ENCODE results near the gene KCNJ5.

The KCNJ5 gene

GRCh38 chr11:128892866-128893565, 1.9 kb downstream of the KCNJ5 start:
- no peak for DNase-seq (ENCODE audit: low read depth)
- no peak overlapping the region for H3K4me3 ChIP-seq (ENCODE audit: low read depth, low read length)

GRCh38 chr11:128893578-128894285, 2.6 kb downstream of the KCNJ5 start:
- DNase-seq (ENCODE audit: low read depth), result no peak
- H3K4me3 ChIP-seq (ENCODE audit: low read depth, low read length), result no peak overlapping the region

- no peak overlapping the region for H3K4me3 ChIP-seq (ENCODE audit: low read depth, low read length)
- no peak for DNase-seq (ENCODE audit: low read depth)
Measured at GRCh38 chr11:128894286-128894681, 3.1 kb downstream of the KCNJ5 start.

- H3K4me3 ChIP-seq (ENCODE audit: low read depth, low read length), result no peak overlapping the region
- no peak for DNase-seq (ENCODE audit: low read depth)
Measured at GRCh38 chr11:128894685-128895084, 3.5 kb downstream of the KCNJ5 start.

- no peak for DNase-seq (ENCODE audit: low read depth)
- no peak overlapping the region for H3K4me3 ChIP-seq (ENCODE audit: low read depth, low read length)
Measured at GRCh38 chr11:128895526-128895925, 4.4 kb downstream of the KCNJ5 start.

GRCh38 chr11:128896356-128896755, 5.2 kb downstream of the KCNJ5 start:
- H3K4me3 ChIP-seq (ENCODE audit: low read depth, low read length), result no peak overlapping the region
- no peak for DNase-seq (ENCODE audit: low read depth)

GRCh38 chr11:128897826-128898225, 6.7 kb downstream of the KCNJ5 start:
- H3K4me3 ChIP-seq (ENCODE audit: low read depth, low read length), result no peak overlapping the region
- DNase-seq (ENCODE audit: low read depth), result no peak

- no peak for DNase-seq (ENCODE audit: low read depth)
- H3K4me3 ChIP-seq (ENCODE audit: low read depth, low read length), result no peak overlapping the region
Measured at GRCh38 chr11:128898580-128899344, 7.6 kb downstream of the KCNJ5 start.

- H3K4me3 ChIP-seq (ENCODE audit: low read depth, low read length), result no peak overlapping the region
- no peak for DNase-seq (ENCODE audit: low read depth)
Measured at GRCh38 chr11:128900468-128900867, 9.3 kb downstream of the KCNJ5 start.

- DNase-seq (ENCODE audit: low read depth), result no peak
- H3K4me3 ChIP-seq (ENCODE audit: low read depth, low read length), result no peak overlapping the region
Measured at GRCh38 chr11:128901653-128902514, 10.7 kb downstream of the KCNJ5 start.

GRCh38 chr11:128902515-128903066, 11.4 kb downstream of the KCNJ5 start:
- DNase-seq (ENCODE audit: low read depth), result no peak
- no peak overlapping the region for H3K4me3 ChIP-seq (ENCODE audit: low read depth, low read length)

GRCh38 chr11:128903248-128904061, 12.3 kb downstream of the KCNJ5 start:
- DNase-seq (ENCODE audit: low read depth), result no peak
- no peak overlapping the region for H3K4me3 ChIP-seq (ENCODE audit: low read depth, low read length)

- no peak for DNase-seq (ENCODE audit: low read depth)
- no peak overlapping the region for H3K4me3 ChIP-seq (ENCODE audit: low read depth, low read length)
Measured at GRCh38 chr11:128904303-128904655, 13.1 kb downstream of the KCNJ5 start.

- DNase-seq (ENCODE audit: low read depth), result no peak
- peak overlapping the region; percentile 49 for H3K4me3 ChIP-seq (ENCODE audit: low read depth, low read length)
Measured at GRCh38 chr11:128904656-128905344, 13.6 kb downstream of the KCNJ5 start.

- H3K4me3 ChIP-seq (ENCODE audit: low read depth, low read length), result peak overlapping the region; percentile 49
- DNase-seq (ENCODE audit: low read depth), result no peak
Measured at GRCh38 chr11:128905345-128906184, 14.4 kb downstream of the KCNJ5 start.

- DNase-seq (ENCODE audit: low read depth), result no peak
- no peak overlapping the region for H3K4me3 ChIP-seq (ENCODE audit: low read depth, low read length)
Measured at GRCh38 chr11:128906185-128907050, 15.3 kb downstream of the KCNJ5 start.
